Measurements from ENCODE around the gene KRT81. TPM values are rescaled to one million over a fixed set of nuclear protein-coding genes. Genes with fewer than 3 reads are reported as not detected.

KRT81 gene
- total and polyA plus RNA-seq, 4 experiments from 2014 or later, result not detected

DNA sequence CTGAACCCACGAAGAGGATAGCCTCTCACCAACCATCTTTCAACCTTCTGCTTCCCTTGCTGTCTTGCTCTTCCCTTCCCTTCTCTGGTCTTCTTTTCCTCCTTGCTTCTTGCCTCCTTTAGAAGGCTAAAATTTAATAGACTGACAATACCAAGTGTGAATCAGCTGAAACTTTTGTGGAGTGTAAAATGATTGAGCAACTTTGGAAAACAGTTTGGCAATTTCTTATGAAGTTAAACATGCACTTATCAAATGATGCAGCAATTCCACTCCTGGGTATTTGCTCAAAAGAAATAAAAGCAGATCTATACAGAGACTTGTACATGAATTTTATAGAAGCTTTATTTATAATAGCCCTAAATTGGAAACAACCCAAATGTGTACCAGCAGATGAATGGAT lies 20.2 kb downstream of the KRT81 start:
- H3K4me1 Mint-ChIP-seq, result no peaks in the 10 kb centered on the region
- no peak overlapping the region for H3K27ac Mint-ChIP-seq
- Histone ChIP-seq H3K4me3 (ENCODE audit: low read length in 2 of 2) (no peak overlapping the region), H3K9me3 (ENCODE audit: control insufficient read depth in 1 of 2, low read length in 2 of 2) (no peaks in the 10 kb centered on the region), H3K27ac (ENCODE audit: low read depth, low read length) (no peak overlapping the region), H3K27me3 (ENCODE audit: insufficient read depth, low read length) (peaks cover 4% of the 10 kb centered on the region), H3K36me3 (ENCODE audit: insufficient read depth, low read length) (no peaks in the 10 kb centered on the region), H3K4me1 (ENCODE audit: insufficient read depth, low read length) (no peaks in the 10 kb centered on the region)
- no peak for DNase-seq
- CTCF ChIA-PET (ENCODE audit: partially characterized antibody), result interaction anchor here (8.5 kb wide), 1 partner anchor 8 kb away, joined by 77 read pairs; no protein-coding TSS in a partner anchor
- POLR2A ChIA-PET (ENCODE audit: partially characterized antibody), result no interaction called here
- H3K4me3 Mint-ChIP-seq, result no peak overlapping the region
- peaks cover 13 to 15% of the 10 kb centered on the region in 2 donors for H3K27me3 Mint-ChIP-seq
- peaks cover 0 to 2% (median 0%) of the 10 kb centered on the region in 8 donors for H3K9me3 Mint-ChIP-seq
- H3K36me3 Mint-ChIP-seq, result no peaks in the 10 kb centered on the region
- intact Hi-C loops (cut with micrococcal nuclease), result no loop called here

DNA sequence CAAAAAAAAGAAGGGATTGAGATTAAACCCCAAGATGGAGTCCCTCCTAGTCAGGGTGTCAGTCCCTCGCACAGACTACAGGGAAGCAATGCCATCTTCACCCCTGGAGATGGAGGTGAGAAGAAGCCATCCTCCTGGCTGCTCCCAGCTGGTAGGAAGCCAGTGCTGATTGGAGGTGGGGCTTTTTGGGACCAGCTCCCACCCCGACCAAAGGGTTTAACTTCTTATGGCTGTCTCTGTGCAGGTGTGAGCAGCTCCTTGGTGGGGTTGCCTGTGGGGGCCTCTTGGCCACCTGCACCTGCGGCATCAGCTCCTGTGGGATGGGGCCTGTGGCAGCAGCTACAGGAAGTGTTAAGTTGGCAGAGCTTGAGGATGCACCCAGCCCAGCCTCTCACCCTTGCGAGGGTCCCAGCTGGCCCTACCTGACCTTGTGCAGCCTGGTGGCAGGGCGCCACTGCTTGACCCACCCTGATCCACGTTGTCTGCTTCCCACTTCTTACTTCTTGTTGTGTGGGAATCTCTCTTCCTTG lies 20.7 kb downstream of the KRT81 start:
- CTCF ChIA-PET (ENCODE audit: partially characterized antibody), result interaction anchor here (8.5 kb wide), 1 partner anchor 8 kb away, joined by 77 read pairs; no protein-coding TSS in a partner anchor
- POLR2A ChIA-PET (ENCODE audit: partially characterized antibody), result no interaction called here

DNA sequence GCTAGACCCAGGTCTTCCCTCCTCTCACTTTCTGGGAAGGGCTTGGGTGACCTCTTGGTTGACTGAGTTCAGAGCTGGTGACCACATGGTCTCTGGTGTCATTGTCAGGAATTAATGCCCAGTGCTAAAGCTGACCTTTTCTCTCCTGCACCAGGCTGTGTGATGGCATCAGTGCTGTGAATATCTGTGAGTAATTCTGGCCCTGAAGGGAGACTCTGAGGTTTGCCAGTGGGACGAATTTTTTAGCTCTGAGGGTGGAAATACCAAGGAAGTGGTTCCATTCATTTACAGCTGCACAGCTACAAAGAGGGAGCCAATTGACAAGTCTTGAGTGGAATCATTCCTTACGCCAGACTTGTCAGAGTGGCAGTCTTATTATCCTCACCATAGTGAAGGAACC lies 23.1 kb downstream of the KRT81 start:
- no peak overlapping the region for H3K4me3 ChIP-seq (ENCODE audit: low read length in 2 of 2)
- peaks cover 13% of the 10 kb centered on the region in 2 donors for H3K27me3 Mint-ChIP-seq
- H3K27ac ChIP-seq (ENCODE audit: low read depth, low read length), result no peak overlapping the region
- no peak overlapping the region for H3K27ac Mint-ChIP-seq
- H3K4me1 ChIP-seq (ENCODE audit: insufficient read depth, low read length), result no peaks in the 10 kb centered on the region
- H3K4me3 Mint-ChIP-seq, result no peak overlapping the region
- H3K4me1 Mint-ChIP-seq, result no peaks in the 10 kb centered on the region
- CTCF ChIA-PET (ENCODE audit: partially characterized antibody), result interaction anchor here (8.5 kb wide), 1 partner anchor 10 kb away, joined by 77 read pairs; no protein-coding TSS in a partner anchor
- peaks cover 0 to 2% (median 0%) of the 10 kb centered on the region in 8 donors for H3K9me3 Mint-ChIP-seq
- POLR2A ChIA-PET (ENCODE audit: partially characterized antibody), result no interaction called here
- H3K9me3 ChIP-seq (ENCODE audit: control insufficient read depth in 1 of 2, low read length in 2 of 2), result no peaks in the 10 kb centered on the region
- no peaks in the 10 kb centered on the region for H3K36me3 ChIP-seq (ENCODE audit: insufficient read depth, low read length)
- no peaks in the 10 kb centered on the region for H3K36me3 Mint-ChIP-seq
- intact Hi-C loops (cut with micrococcal nuclease), result no loop called here
- H3K27me3 ChIP-seq (ENCODE audit: insufficient read depth, low read length), result peaks cover 4% of the 10 kb centered on the region
- no peak for DNase-seq

More for the DNA sequence above, 20.7 kb downstream of the KRT81 start:
- Histone ChIP-seq H3K27me3 (ENCODE audit: insufficient read depth, low read length) (peaks cover 4% of the 10 kb centered on the region), H3K36me3 (ENCODE audit: insufficient read depth, low read length) (no peaks in the 10 kb centered on the region), H3K9me3 (ENCODE audit: control insufficient read depth in 1 of 2, low read length in 2 of 2) (no peaks in the 10 kb centered on the region), H3K4me1 (ENCODE audit: insufficient read depth, low read length) (no peaks in the 10 kb centered on the region), H3K27ac (ENCODE audit: low read depth, low read length) (no peak overlapping the region), H3K4me3 (ENCODE audit: low read length in 2 of 2) (no peak overlapping the region)
- peaks cover 13% of the 10 kb centered on the region in 2 donors for H3K27me3 Mint-ChIP-seq
- peaks cover 0 to 2% (median 0%) of the 10 kb centered on the region in 8 donors for H3K9me3 Mint-ChIP-seq
- H3K27ac Mint-ChIP-seq, result no peak overlapping the region
- intact Hi-C loops (cut with micrococcal nuclease), result no loop called here
- no peak for DNase-seq
- H3K4me1 Mint-ChIP-seq, result no peaks in the 10 kb centered on the region
- H3K36me3 Mint-ChIP-seq, result no peaks in the 10 kb centered on the region
- no peak overlapping the region for H3K4me3 Mint-ChIP-seq

DNA sequence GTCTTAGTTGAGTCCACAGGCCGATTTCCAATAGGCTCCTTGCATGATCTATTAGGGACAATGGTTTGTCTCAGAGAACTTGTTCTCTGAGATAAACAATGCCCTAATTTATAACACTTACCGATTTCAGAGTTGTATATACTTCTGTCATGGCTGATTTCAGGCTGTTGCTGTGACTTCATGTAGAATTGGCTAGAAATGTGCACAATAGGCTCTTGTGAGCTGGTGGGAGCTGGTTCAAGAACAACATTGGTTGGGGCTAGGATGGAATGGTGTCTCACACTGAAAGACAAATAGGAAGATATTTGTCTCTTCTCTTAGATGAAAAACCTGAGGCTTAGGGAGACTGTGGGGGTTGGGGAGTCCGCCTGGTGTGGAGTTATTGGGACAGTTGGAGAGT lies 23.6 kb downstream of the KRT81 start:
- Mint-ChIP-seq H3K4me1 (no peaks in the 10 kb centered on the region), H3K27ac (no peak overlapping the region), H3K4me3 (no peak overlapping the region), H3K27me3 (peaks cover 13 to 14% of the 10 kb centered on the region in 2 donors), H3K36me3 (no peaks in the 10 kb centered on the region), H3K9me3 (peaks cover 0 to 2% (median 0%) of the 10 kb centered on the region in 8 donors)
- H3K4me1 ChIP-seq (ENCODE audit: insufficient read depth, low read length), result no peaks in the 10 kb centered on the region
- no peak overlapping the region for H3K4me3 ChIP-seq (ENCODE audit: low read length in 2 of 2)
- intact Hi-C loops (cut with micrococcal nuclease), result no loop called here
- H3K27ac ChIP-seq (ENCODE audit: low read depth, low read length), result no peak overlapping the region
- no peaks in the 10 kb centered on the region for H3K9me3 ChIP-seq (ENCODE audit: control insufficient read depth in 1 of 2, low read length in 2 of 2)
- H3K36me3 ChIP-seq (ENCODE audit: insufficient read depth, low read length), result no peaks in the 10 kb centered on the region
- CTCF ChIA-PET (ENCODE audit: partially characterized antibody), result interaction anchor here (8.5 kb wide), 1 partner anchor 11 kb away, joined by 77 read pairs; no protein-coding TSS in a partner anchor
- POLR2A ChIA-PET (ENCODE audit: partially characterized antibody), result no interaction called here
- DNase-seq, result no peak
- H3K27me3 ChIP-seq (ENCODE audit: insufficient read depth, low read length), result peaks cover 4% of the 10 kb centered on the region

DNA sequence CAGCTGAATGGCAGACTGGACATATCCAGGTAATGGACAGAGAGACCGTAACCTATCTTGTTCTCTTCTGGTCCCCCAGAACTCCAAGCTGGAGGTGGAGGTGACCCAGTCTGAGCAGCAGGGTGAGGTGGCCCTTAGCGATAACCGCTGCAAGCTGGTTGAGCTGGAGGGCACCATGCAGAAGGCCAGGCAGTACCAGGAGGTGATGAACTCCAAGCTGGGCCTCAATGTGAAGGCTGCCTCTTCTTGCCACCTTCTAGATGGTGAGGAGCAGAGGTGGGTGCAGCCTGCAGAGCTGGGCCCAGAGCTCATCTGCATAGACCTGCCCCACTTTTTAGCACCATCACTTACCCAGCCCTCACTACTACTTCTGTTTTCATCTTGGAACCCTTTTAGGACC lies 24.1 kb downstream of the KRT81 start:
- no peak overlapping the region for H3K27ac Mint-ChIP-seq
- no peaks in the 10 kb centered on the region for H3K36me3 Mint-ChIP-seq
- DNase-seq, result no peak
- H3K4me1 ChIP-seq (ENCODE audit: insufficient read depth, low read length), result no peaks in the 10 kb centered on the region
- no peak overlapping the region for H3K4me3 ChIP-seq (ENCODE audit: low read length in 2 of 2)
- POLR2A ChIA-PET (ENCODE audit: partially characterized antibody), result no interaction called here
- H3K4me1 Mint-ChIP-seq, result no peaks in the 10 kb centered on the region
- peaks cover 13 to 19% of the 10 kb centered on the region in 2 donors for H3K27me3 Mint-ChIP-seq
- CTCF ChIA-PET (ENCODE audit: partially characterized antibody), result interaction anchor here (0.7 to 8.5 kb wide), 2 partner anchors 11 to 1633 kb away, joined by 3 to 77 read pairs; no protein-coding TSS in a partner anchor
- peaks cover 0 to 2% (median 0%) of the 10 kb centered on the region in 8 donors for H3K9me3 Mint-ChIP-seq
- no peaks in the 10 kb centered on the region for H3K36me3 ChIP-seq (ENCODE audit: insufficient read depth, low read length)
- H3K27me3 ChIP-seq (ENCODE audit: insufficient read depth, low read length), result peaks cover 4% of the 10 kb centered on the region
- H3K4me3 Mint-ChIP-seq, result no peak overlapping the region
- no peak overlapping the region for H3K27ac ChIP-seq (ENCODE audit: low read depth, low read length)
- intact Hi-C loops (cut with micrococcal nuclease), result no loop called here
- no peaks in the 10 kb centered on the region for H3K9me3 ChIP-seq (ENCODE audit: control insufficient read depth in 1 of 2, low read length in 2 of 2)

- peaks cover 0 to 2% (median 0%) of the 10 kb centered on the region in 8 donors for H3K9me3 Mint-ChIP-seq
- H3K4me1 Mint-ChIP-seq, result no peaks in the 10 kb centered on the region
- H3K4me1 ChIP-seq (ENCODE audit: insufficient read depth, low read length), result no peaks in the 10 kb centered on the region
- ChIA-PET POLR2A (ENCODE audit: partially characterized antibody) (no interaction called here), CTCF (ENCODE audit: partially characterized antibody) (interaction anchor here (0.7 to 8.5 kb wide), 2 partner anchors 12 to 1633 kb away, joined by 3 to 77 read pairs; no protein-coding TSS in a partner anchor)
- H3K9me3 ChIP-seq (ENCODE audit: control insufficient read depth in 1 of 2, low read length in 2 of 2), result no peaks in the 10 kb centered on the region
- H3K27me3 ChIP-seq (ENCODE audit: insufficient read depth, low read length), result peaks cover 4% of the 10 kb centered on the region
- no peak overlapping the region for H3K4me3 Mint-ChIP-seq
- peaks cover 18 to 24% of the 10 kb centered on the region in 2 donors for H3K27me3 Mint-ChIP-seq
- intact Hi-C loops (cut with micrococcal nuclease), result no loop called here
- no peak overlapping the region for H3K27ac ChIP-seq (ENCODE audit: low read depth, low read length)
- no peak for DNase-seq
- H3K36me3 ChIP-seq (ENCODE audit: insufficient read depth, low read length), result no peaks in the 10 kb centered on the region
- no peak overlapping the region for H3K4me3 ChIP-seq (ENCODE audit: low read length in 2 of 2)
- H3K36me3 Mint-ChIP-seq, result no peaks in the 10 kb centered on the region
- H3K27ac Mint-ChIP-seq, result no peak overlapping the region
Observed at GRCh38 chr12:52266514-52266913, 24.8 kb downstream of the KRT81 start.

GRCh38 chr12:52264435-52264825 lies 26.9 kb downstream of the KRT81 start:
- Mint-ChIP-seq H3K4me3 (no peak overlapping the region), H3K27ac (no peak overlapping the region), H3K27me3 (peaks cover 20 to 25% of the 10 kb centered on the region in 2 donors), H3K9me3 (peaks cover 0 to 2% (median 0%) of the 10 kb centered on the region in 8 donors), H3K36me3 (no peaks in the 10 kb centered on the region), H3K4me1 (peaks cover 0 to 12% (median 5%) of the 10 kb centered on the region in 4 donors)
- no peaks in the 10 kb centered on the region for H3K9me3 ChIP-seq (ENCODE audit: control insufficient read depth in 1 of 2, low read length in 2 of 2)
- intact Hi-C loops (cut with micrococcal nuclease), result no loop called here
- H3K4me3 ChIP-seq (ENCODE audit: low read length in 2 of 2), result no peak overlapping the region
- ChIA-PET POLR2A (ENCODE audit: partially characterized antibody) (no interaction called here), CTCF (ENCODE audit: partially characterized antibody) (interaction anchor here (1.0 to 8.5 kb wide), 2 partner anchors 14 to 54 kb away, joined by 3 to 77 read pairs; no protein-coding TSS in a partner anchor)
- no peaks in the 10 kb centered on the region for H3K27me3 ChIP-seq (ENCODE audit: insufficient read depth, low read length)
- DNase-seq, result no peak
- H3K4me1 ChIP-seq (ENCODE audit: insufficient read depth, low read length), result no peaks in the 10 kb centered on the region
- no peaks in the 10 kb centered on the region for H3K36me3 ChIP-seq (ENCODE audit: insufficient read depth, low read length)
- H3K27ac ChIP-seq (ENCODE audit: low read depth, low read length), result no peak overlapping the region

Measured in CD4-positive, alpha-beta memory T cell (primary cell).